ENCODE data around the gene INAVA.

- TF ChIP-seq TAF1 (IDR thresholded peaks at IDR 0.05; ENCODE audit: low read depth) (no peak), RAD21 (IDR thresholded peaks at IDR 0.05; ENCODE audit: low read depth) (no peak), EGR1 (IDR thresholded peaks at IDR 0.05) (no peak), MAX (IDR thresholded peaks at IDR 0.05) (no peak), TEAD4 (IDR thresholded peaks at IDR 0.05) (no peak), EP300 (IDR thresholded peaks at IDR 0.05; ENCODE audit: borderline replicate concordance) (no peak), YY1 (IDR thresholded peaks at IDR 0.05; ENCODE audit: low read depth) (no peak), REST (IDR thresholded peaks at IDR 0.05; ENCODE audit: low read depth) (no peak), ZBTB7A (IDR thresholded peaks at IDR 0.05; ENCODE audit: low read depth) (no peak), NFIC (IDR thresholded peaks at IDR 0.05) (no peak), CEBPB (IDR thresholded peaks at IDR 0.05) (no peak), CREB1 (IDR thresholded peaks at IDR 0.05; ENCODE audit: low read depth) (no peak)
Measured at GRCh38 chr1:200903793-200904192, 9.1 kb downstream of the INAVA start.
